HL-60/S4 treated with retinoic acid at 250 ng/mL for 4 days and 3 days (cell line): ENCODE results near the gene GRM7.

Source experiments
- in situ Hi-C: fragments of 300-500 bp; cut with MboI; formaldehyde crosslinking; loops from 2 replicates; pipeline ENCODE4 v1.7.0; 2022; ENCODE audit warnings: low sequenced_read_pairs

GRM7 gene

DNA sequence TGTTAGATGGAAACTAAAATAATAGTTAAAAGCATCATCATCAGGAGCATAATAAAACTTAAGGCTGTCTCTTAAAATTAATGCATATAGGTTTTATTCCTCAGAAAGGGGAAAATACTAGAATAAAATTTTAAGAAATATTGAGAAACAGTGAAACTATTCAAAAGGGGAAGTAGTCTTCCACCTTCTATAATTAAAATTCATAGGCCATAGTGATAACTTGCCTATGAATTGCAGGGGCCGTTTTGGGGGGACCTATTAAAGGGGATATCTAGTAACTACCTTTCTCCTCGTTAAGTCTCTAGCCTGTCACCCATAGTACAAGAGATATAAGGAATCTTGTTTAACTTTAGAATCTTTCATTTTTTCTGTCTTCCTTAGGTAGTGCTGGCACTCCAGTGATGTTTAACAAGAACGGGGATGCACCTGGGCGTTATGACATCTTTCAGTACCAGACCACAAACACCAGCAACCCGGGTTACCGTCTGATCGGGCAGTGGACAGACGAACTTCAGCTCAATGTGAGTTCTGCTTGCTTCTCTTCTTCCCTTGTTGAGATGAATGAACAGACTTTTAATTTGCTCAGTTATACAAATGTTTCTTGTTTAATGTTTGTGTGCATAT lies 600.4 kb downstream of the GRM7 start:
- in situ Hi-C loops, result no loop called here

GRCh38 chr3:7469866-7470265 lies 609.0 kb downstream of the GRM7 start:
- in situ Hi-C loops, result no loop called here

- in situ Hi-C loops, result no loop called here
Measured at GRCh38 chr3:7484636-7485035, 623.7 kb downstream of the GRM7 start.

GRCh38 chr3:7487763-7488162 lies 626.8 kb downstream of the GRM7 start:
- in situ Hi-C loops, result no loop called here

DNA sequence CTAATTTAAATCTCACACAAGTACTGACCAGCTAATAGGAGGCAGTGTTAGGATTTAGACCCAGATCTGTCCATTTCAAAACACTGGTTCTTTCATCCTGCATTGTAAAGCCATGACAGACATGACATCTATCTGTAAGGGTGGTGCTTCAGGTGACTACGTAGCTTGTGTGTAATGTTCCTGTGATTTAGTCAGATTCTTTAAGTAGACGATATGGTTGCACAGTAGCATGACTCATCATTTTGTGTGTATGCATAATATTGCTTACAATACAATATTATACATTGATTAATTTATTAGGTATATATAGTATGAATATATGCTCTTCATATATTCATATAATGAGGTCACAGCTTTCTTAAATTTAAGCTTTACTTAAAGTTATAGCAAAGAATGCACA lies 628.5 kb downstream of the GRM7 start:
- in situ Hi-C loops, result no loop called here

DNA sequence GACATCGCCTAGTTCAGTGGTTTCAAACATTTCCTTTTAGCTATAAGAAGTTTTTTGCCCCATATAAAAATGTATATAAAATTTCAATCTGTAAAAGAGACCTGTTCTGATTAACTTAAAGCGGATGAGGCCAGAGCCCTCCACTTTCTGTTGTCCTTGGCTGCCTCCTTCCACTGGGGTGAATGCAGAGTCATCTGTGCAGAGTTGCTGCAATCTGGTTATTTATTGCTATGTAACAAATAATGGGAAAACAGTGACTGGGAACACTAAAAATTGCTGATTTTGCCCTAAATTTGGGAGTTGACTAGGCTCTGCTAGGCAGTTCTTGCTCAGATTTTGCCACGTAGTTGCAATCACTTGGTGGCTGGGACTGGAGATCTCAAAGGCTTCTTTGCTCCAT lies 637.8 kb downstream of the GRM7 start:
- in situ Hi-C loops, result no loop called here

- in situ Hi-C loops, result no loop called here
Measured at GRCh38 chr3:7503431-7503830, 642.5 kb downstream of the GRM7 start.

- in situ Hi-C loops, result no loop called here
Measured at GRCh38 chr3:7504886-7505775, 644.2 kb downstream of the GRM7 start.

- in situ Hi-C loops, result no loop called here
Measured at GRCh38 chr3:7506606-7507180, 645.8 kb downstream of the GRM7 start.

GRCh38 chr3:7508821-7509220 lies 647.9 kb downstream of the GRM7 start:
- in situ Hi-C loops, result no loop called here

DNA sequence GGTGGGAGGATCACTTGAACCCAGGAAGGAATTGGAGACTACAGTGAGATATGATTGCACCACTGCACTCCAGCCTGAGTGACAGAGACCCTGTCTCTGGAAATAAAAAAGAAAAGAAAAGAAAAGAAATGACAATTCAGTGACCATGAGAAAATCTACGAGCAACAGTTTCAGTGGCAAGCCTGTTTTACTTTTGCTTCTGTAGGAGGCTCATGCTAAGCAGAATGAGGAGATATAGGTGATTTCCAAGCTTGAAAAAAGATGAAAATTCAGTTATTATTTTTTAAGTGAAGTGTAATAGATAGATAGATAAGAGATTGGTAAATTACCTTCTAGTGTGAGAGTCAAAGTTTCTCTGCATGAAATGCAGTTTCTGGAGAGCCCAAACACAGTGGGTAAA lies 651.1 kb downstream of the GRM7 start:
- in situ Hi-C loops, result no loop called here

DNA sequence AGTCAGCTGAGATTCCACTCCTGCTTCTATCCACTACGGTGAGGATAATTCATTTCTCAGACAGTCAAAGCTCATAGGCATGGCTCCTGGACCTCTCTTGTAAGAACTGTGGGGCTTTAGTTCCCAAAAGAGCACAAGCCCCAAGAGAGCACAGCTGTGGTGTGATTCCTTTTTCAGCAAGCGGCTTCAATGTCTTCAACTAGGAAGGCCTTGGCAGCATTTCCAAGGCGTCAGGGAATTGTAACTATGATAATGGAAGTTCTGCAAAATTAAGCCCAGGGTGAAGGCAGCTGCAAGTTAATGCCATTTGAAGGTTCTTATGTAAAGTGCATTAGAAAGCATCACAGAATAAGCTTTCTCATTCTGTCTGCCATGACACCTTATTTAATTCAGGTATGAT lies 657.1 kb downstream of the GRM7 start:
- in situ Hi-C loops, result no loop called here

DNA sequence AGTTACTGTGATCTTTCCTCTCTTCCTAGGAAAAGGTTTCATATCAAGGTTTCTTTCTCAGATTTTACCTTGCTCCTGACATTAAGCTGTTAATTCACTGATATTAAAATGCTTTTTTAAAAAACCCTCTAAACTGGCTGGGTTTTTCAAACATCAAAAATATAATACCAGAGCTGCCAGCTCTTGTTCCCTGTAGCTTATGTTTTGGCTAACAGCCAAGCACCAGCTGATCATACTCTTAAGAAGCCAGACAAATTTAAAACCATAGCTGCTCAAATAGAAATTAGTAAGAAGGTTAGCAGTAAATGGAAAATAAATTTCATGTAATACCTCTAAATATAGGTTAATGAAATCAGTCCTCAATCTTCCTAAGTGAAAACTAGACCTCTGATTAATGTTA lies 657.5 kb downstream of the GRM7 start:
- in situ Hi-C loops, result no loop called here

DNA sequence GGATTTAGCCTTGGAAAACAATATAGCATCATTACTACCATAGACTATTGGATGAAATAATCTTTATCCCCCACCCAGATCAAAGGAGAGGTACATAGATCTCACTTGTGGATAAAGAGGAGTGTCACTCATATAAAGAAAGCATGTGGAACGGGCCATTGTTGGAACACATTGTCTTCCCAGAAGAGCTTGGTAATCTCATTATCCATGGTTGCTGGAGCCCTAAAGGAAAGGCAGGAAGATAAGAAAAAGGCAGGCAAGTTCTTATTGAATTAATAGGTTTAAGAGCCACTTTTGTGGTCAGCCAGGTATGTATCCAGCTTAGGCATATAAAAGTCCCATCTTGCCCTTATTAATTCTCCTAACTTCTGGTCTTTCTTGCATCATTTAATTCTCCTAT lies 659.1 kb downstream of the GRM7 start:
- in situ Hi-C loops, result no loop called here

GRCh38 chr3:7520593-7520992 lies 659.7 kb downstream of the GRM7 start:
- in situ Hi-C loops, result no loop called here

- in situ Hi-C loops, result no loop called here
Measured at GRCh38 chr3:7536510-7536909, 675.6 kb downstream of the GRM7 start.

GRCh38 chr3:7536921-7537320 lies 676.0 kb downstream of the GRM7 start:
- in situ Hi-C loops, result no loop called here

- in situ Hi-C loops, result no loop called here
Measured at GRCh38 chr3:7543294-7543880, 682.5 kb downstream of the GRM7 start.

- in situ Hi-C loops, result no loop called here
Measured at GRCh38 chr3:7545334-7545733, 684.4 kb downstream of the GRM7 start.

- in situ Hi-C loops, result no loop called here
Measured at GRCh38 chr3:7546253-7546652, 685.3 kb downstream of the GRM7 start.

DNA sequence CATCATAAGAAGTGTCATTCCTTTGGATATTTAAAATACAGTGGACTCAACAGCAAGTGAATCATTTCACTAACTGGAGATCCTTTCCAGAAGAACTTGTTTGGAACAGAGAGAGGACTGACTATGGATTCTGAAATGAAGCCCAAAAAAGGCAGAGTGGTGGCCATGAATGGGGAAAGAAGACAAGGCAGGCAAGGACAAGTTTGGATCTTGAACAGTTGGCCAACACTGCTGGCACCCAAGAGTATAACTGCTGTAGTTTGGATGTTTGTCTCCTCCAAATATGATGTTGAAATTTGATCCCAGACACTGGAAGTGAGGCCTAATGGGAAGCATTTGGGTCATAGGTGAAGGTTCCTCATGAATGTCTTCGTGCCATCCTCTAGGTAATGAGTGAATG lies 686.9 kb downstream of the GRM7 start:
- in situ Hi-C loops, result no loop called here

DNA sequence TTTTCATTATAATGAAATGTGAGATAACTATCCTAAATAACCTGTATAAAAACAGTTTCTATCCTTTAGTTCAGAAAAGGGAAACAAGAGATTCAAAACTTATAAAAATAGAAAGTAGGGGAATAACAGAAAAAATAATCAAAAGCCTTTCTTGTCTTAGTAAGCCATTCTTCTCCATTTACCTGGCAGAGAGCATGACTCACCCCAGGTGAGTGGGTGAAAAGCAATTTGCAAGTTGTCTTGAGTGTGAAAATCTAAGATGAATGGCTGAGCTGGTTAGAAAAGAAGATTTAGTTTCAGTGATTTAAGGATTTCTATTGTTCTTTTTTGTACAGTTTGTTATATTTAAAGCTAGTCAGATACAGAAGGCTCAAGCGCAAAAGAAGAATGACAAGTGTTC lies 702.0 kb downstream of the GRM7 start:
- in situ Hi-C loops, result no loop called here
